Neural cell (in vitro differentiated cells): ENCODE results near the gene LRRD1. TPM values are rescaled to one million over a fixed set of nuclear protein-coding genes. Genes with fewer than 3 reads are reported as not detected.
"Not testable (repeated sequence)": the region's sequence is repeated elsewhere in the genome, so short reads cannot be mapped to it uniquely, and the experiment has no call there.

ENCODE experiments used
- H2AFZ ChIP-seq: fragments of 200-600, 300-800 bp; sonication (generic), shearing (Covaris generic); 2 replicates; pipeline ENCODE4 v1.6.0; 2014; ENCODE audit warnings: low read depth, mild to moderate bottlenecking, antibody characterized with exemption, low read length, moderate library complexity
- H3F3A ChIP-seq: fragments of 200-600 bp; shearing (Covaris generic); 2 replicates; pipeline ENCODE4 v1.6.1; 2016; ENCODE audit warnings: mild to moderate bottlenecking, moderate library complexity, mixed read lengths, antibody characterized with exemption, low read length; ENCODE audit not compliant: insufficient read depth, poor library complexity, severe bottlenecking
- H3K27ac ChIP-seq: fragments of 200-600, 300-800 bp; sonication (generic), shearing (Covaris generic); 2 replicates; pipeline ENCODE4 v1.5.1; 2014; ENCODE audit warnings: mild to moderate bottlenecking, low read length, moderate library complexity
- H3K27me3 ChIP-seq: fragments of 300-800, 200-600 bp; sonication (generic), shearing (Covaris generic); 2 replicates; pipeline ENCODE4 v1.6.0; 2014; ENCODE audit warnings: mild to moderate bottlenecking, low read depth, low read length, moderate library complexity; ENCODE audit not compliant: insufficient read depth
- H3K36me3 ChIP-seq: fragments of 300-800, 200-600 bp; sonication (generic), shearing (Covaris generic); 2 replicates; pipeline ENCODE4 v1.5.1; 2014; ENCODE audit warnings: mild to moderate bottlenecking, antibody characterized with exemption, low read length, moderate library complexity; ENCODE audit not compliant: insufficient read depth
- H3K4me2 ChIP-seq: fragments of 300-800, 200-600 bp; sonication (generic), shearing (Covaris generic); 2 replicates; pipeline ENCODE4 v1.6.0; 2014; ENCODE audit warnings: mild to moderate bottlenecking, low read length
- H3K4me3 ChIP-seq: fragments of 300-800, 200-600 bp; sonication (generic), shearing (Covaris generic); 2 replicates; pipeline ENCODE4 v1.5.1; 2014; ENCODE audit warnings: mild to moderate bottlenecking, low read length, moderate library complexity
- H3K79me2 ChIP-seq: fragments of 200-600 bp; shearing (Covaris generic); replicated peaks from 2 replicates; pipeline ENCODE4 v1.6.0; 2014; ENCODE audit warnings: mild to moderate bottlenecking, low read length, moderate library complexity; ENCODE audit not compliant: insufficient read depth
- H3K9ac ChIP-seq: fragments of 300-800, 200-600 bp; sonication (generic), shearing (Covaris generic); 2 replicates; pipeline ENCODE4 v1.6.1; 2016; ENCODE audit warnings: mild to moderate bottlenecking, low read length, mixed read lengths
- H3K9me2 ChIP-seq: fragments of 200-600 bp; shearing (Covaris generic); 2 replicates; pipeline ENCODE4 v1.6.1; 2016; ENCODE audit warnings: mild to moderate bottlenecking, low read length, mixed read lengths; ENCODE audit not compliant: insufficient read depth
- H3K9me3 ChIP-seq: fragments of 200-600, 300-800 bp; sonication (generic), shearing (Covaris generic); 2 replicates; pipeline ENCODE4 v1.6.1; 2016; ENCODE audit warnings: mild to moderate bottlenecking, mixed run types, low read length, moderate library complexity, mixed read lengths
- H4K20me1 ChIP-seq: fragments of 200-600 bp; shearing (Covaris generic); 2 replicates; pipeline ENCODE4 v1.6.1; 2016; ENCODE audit warnings: mild to moderate bottlenecking, mixed run types; ENCODE audit not compliant: insufficient read depth
- CTCF ChIP-seq: fragments of 450-650 bp; IDR thresholded peaks from 2 replicates; pipeline ENCODE4 v1.5.1; 2014; ENCODE audit warnings: antibody characterized with exemption, mild to moderate bottlenecking, moderate library complexity; ENCODE audit not compliant: poor library complexity, severe bottlenecking
- EZH2 ChIP-seq: fragments of 200-600, 300-800 bp; shearing (Covaris generic), sonication (generic); IDR thresholded peaks from 2 replicates; pipeline ENCODE4 v1.6.1; 2014; ENCODE audit warnings: antibody characterized with exemption, low read length, borderline replicate concordance, mild to moderate bottlenecking; ENCODE audit not compliant: insufficient read depth, poor library complexity, severe bottlenecking
- MXI1 ChIP-seq: fragments of 450-650 bp; conservative IDR thresholded peaks from 2 replicates; pipeline ENCODE4 v1.6.1; 2014; ENCODE audit warnings: antibody characterized with exemption, mild to moderate bottlenecking; ENCODE audit not compliant: poor library complexity, severe bottlenecking
- RAD21 ChIP-seq: fragments of 450-650 bp; conservative IDR thresholded peaks from 2 replicates; pipeline ENCODE4 v1.6.1; 2014; ENCODE audit warnings: antibody characterized with exemption, mild to moderate bottlenecking, moderate library complexity
- REST ChIP-seq: IDR thresholded peaks from 2 replicates; pipeline ENCODE4 v1.6.1; 2012; ENCODE audit warnings: borderline replicate concordance
- SMC3 ChIP-seq: fragments of 450-650 bp; conservative IDR thresholded peaks from 2 replicates; pipeline ENCODE4 v1.6.1; 2014; ENCODE audit warnings: antibody characterized with exemption, mild to moderate bottlenecking, moderate library complexity; ENCODE audit not compliant: poor library complexity
- TAF1 ChIP-seq: IDR thresholded peaks from 2 replicates; pipeline ENCODE4 v1.6.1; 2012; ENCODE audit warnings: low read depth
- polyA plus RNA-seq: library from polyadenylated mRNA; depleted of rRNA; stranded (reverse); fragments of >200 nt; gene quantifications from 2 replicates; pipeline ENCODE4 v1.2.3, GENCODE V29; 2014

The LRRD1 gene
- polyA plus RNA-seq, 1 donor from 2014 or later = 2.7 TPM

GRCh38 chr7:92192326-92192725 lies 13.4 kb upstream of the LRRD1 start:
- Histone ChIP-seq H3K79me2 (no peaks in the 10 kb centered on the region), H3K36me3 (peaks cover 3% of the 10 kb centered on the region), H2AFZ (no peak overlapping the region), H3K4me2 (no peak overlapping the region), H3K4me3 (no peak overlapping the region), H3K9me2 (no peaks in the 10 kb centered on the region), H3F3A (no peaks in the 10 kb centered on the region), H4K20me1 (no peaks in the 10 kb centered on the region), H3K9ac (no peak overlapping the region), H3K9me3 (peaks cover 12% of the 10 kb centered on the region), H3K27ac (no peak overlapping the region), H3K27me3 (no peaks in the 10 kb centered on the region)
- TF ChIP-seq REST (no peak), RAD21 (no peak), TAF1 (no peak), EZH2 (no peak), MXI1 (no peak), CTCF (no peak), SMC3 (no peak)

GRCh38 chr7:92189246-92189645 lies 10.3 kb upstream of the LRRD1 start:
- not testable (repeated sequence) for H3K79me2 ChIP-seq, H3K4me2 ChIP-seq, H3K36me3 ChIP-seq, H3K4me3 ChIP-seq, H3K9ac ChIP-seq, H3F3A ChIP-seq, H3K27me3 ChIP-seq, H2AFZ ChIP-seq, H4K20me1 ChIP-seq, H3K9me2 ChIP-seq, H3K27ac ChIP-seq
- peaks cover 12% of the 10 kb centered on the region for H3K9me3 ChIP-seq

GRCh38 chr7:92184294-92184693 lies 5.4 kb upstream of the LRRD1 start:
- not testable (repeated sequence) for H3K27ac ChIP-seq, H3K36me3 ChIP-seq, H2AFZ ChIP-seq, H3K9ac ChIP-seq, H3K27me3 ChIP-seq, H3K4me3 ChIP-seq, H4K20me1 ChIP-seq, H3K79me2 ChIP-seq, H3F3A ChIP-seq, H3K9me3 ChIP-seq, H3K9me2 ChIP-seq, H3K4me2 ChIP-seq
